NT2/D1 (cell line): ENCODE results near the gene PRKG1.

ENCODE experiments used
- YY1 ChIP-seq: IDR thresholded peaks from 2 replicates; pipeline ENCODE4 v1.6.1; 2011; ENCODE audit not compliant: insufficient read length, insufficient read depth
- ZNF274 ChIP-seq: IDR thresholded peaks from 2 replicates; pipeline ENCODE4 v1.6.1; 2011; ENCODE audit warnings: mild to moderate bottlenecking, low read depth, low read length

- no peak for TF ChIP-seq ZNF274
- no peak for TF ChIP-seq YY1
These were observed 561.1 kb downstream of the PRKG1 start for GRCh38 chr10:51635436-51635835.
